ENCODE results near the gene PLCXD3.

Gene PLCXD3

DNA sequence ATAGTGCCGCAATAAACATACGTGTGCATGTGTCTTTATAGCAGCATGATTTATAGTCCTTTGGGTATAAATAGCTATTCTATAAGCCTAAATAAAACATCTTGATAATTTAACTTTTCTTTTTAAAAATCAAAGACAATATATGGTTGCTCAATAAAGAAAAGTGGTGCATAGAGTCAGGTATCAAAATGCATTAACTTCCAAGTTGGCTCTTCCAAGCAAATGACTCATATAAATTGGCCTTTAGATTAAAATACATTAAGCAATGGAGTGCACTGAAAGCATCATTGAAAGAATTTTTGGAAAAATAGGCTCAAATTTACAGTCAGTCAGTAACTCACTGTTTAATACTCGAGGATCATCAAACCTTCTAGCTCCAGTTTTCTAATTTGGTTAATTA, 106.6 kb downstream of the PLCXD3 start:
- Histone ChIP-seq H3K36me3 (no peaks in the 10 kb centered on the region), H3K27ac (no peak overlapping the region), H3K9me3 (peaks cover 7% of the 10 kb centered on the region), H3K27me3 (no peaks in the 10 kb centered on the region), H3K9ac (no peak overlapping the region), H3K4me1 (no peaks in the 10 kb centered on the region), H3K4me2 (no peak overlapping the region), H4K20me1 (no peaks in the 10 kb centered on the region), H3K4me3 (no peak overlapping the region)
- no peak for TF ChIP-seq Cebpa-rat (IDR thresholded peaks at IDR 0.05)

DNA sequence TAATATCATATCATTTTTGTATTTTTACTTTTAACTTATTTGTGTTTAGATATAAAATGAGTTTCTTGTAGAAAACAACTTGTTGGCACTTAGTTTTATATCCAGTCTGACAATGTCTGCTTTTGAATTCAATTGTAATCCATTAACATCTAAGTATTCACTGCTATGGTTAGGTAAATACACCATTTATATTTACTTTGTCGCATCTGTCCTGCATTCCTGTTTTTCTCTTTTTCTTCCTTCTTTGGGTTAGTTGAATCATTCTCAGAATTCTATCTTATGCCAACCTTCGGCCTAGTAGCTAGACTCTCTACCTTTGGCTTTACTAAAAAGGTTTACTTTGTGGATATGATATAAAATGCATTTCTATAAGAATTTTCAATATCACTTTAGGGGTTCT, 107.6 kb downstream of the PLCXD3 start:
- Histone ChIP-seq H3K4me2 (no peak overlapping the region), H4K20me1 (no peaks in the 10 kb centered on the region), H3K36me3 (no peaks in the 10 kb centered on the region), H3K27ac (no peak overlapping the region), H3K9ac (no peak overlapping the region), H3K27me3 (no peaks in the 10 kb centered on the region), H3K4me3 (no peak overlapping the region), H3K4me1 (no peaks in the 10 kb centered on the region), H3K9me3 (peaks cover 7% of the 10 kb centered on the region)
- no peak for TF ChIP-seq Cebpa-rat (IDR thresholded peaks at IDR 0.05)

DNA sequence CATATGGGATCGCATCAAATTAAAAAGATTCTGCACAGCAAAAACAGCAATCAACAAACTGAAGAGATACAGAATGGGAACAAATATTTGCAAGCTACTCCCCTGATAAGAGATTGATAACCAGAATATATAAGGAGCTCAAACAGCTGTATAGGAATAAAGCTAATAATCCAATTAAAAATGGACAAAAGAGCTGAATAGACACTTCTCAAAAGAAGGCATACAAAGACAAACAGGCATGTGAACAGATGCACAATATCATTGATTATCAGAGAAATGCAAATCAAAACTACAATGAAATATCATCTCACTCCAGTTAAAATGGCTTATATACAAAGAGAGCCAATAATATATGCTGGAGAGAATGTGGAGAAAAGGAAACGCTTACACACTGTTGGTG, 110.6 kb downstream of the PLCXD3 start:
- Histone ChIP-seq H3K4me1 (no peaks in the 10 kb centered on the region), H3K9me3 (peaks cover 7% of the 10 kb centered on the region), H3K36me3 (no peaks in the 10 kb centered on the region), H3K27me3 (no peaks in the 10 kb centered on the region), H3K9ac (no peak overlapping the region), H3K27ac (no peak overlapping the region), H4K20me1 (no peaks in the 10 kb centered on the region), H3K4me2 (no peak overlapping the region), H3K4me3 (no peak overlapping the region)
- TF ChIP-seq Cebpa-rat (IDR thresholded peaks at IDR 0.05) = no peak

DNA sequence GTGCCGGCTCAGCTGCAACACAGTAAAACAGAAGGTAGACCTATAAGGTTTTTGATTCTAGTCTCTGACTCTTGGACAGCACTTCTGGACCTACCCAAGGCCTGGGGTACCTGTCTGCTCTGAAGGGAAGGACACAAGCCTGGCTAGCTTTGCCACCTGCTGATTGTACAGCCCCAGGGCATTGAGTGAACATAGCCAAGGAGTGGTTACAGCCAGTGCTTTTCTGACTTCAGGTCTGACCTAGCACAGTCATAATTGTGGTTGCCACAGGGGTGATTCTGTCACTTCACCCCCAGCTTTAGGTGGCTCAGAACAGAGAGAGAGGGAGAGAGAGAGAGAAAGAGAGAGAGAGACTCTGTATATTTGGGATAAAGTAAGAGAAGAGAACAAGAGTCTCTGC, 118.4 kb downstream of the PLCXD3 start:
- Histone ChIP-seq H3K4me2 (no peak overlapping the region), H3K9me3 (no peaks in the 10 kb centered on the region), H3K4me1 (no peaks in the 10 kb centered on the region), H3K27ac (no peak overlapping the region), H4K20me1 (no peaks in the 10 kb centered on the region), H3K9ac (no peak overlapping the region), H3K4me3 (no peak overlapping the region), H3K27me3 (no peaks in the 10 kb centered on the region), H3K36me3 (no peaks in the 10 kb centered on the region)
- TF ChIP-seq Cebpa-rat (IDR thresholded peaks at IDR 0.05) = no peak

DNA sequence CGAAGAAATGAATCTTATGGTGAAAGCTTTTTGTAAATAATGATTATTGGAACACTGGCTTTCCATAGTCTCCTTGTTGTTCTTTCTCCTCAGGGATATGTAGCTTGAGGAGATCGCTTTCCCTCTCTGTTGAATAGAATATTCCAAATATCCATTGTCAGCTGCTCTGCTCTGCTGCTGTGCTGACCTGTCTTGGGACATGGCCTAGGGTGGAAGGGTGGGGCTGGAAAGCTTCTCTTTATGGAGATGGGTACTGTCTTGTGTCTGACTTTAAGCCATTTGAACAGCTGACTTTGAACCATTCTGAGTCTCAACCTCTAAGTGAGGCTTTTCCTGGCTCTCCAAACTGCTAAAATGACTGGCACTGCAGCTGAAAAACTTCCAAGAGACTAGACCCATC, 135.8 kb downstream of the PLCXD3 start:
- H3K27me3 ChIP-seq = no peaks in the 10 kb centered on the region
- no peak overlapping the region for H3K9ac ChIP-seq
- H3K4me2 ChIP-seq = no peak overlapping the region
- no peak overlapping the region for H3K4me3 ChIP-seq
- no peaks in the 10 kb centered on the region for H3K36me3 ChIP-seq
- H4K20me1 ChIP-seq = no peaks in the 10 kb centered on the region
- no peaks in the 10 kb centered on the region for H3K9me3 ChIP-seq
- TF ChIP-seq Cebpa-rat (IDR thresholded peaks at IDR 0.05) = no peak
- H3K27ac ChIP-seq = no peak overlapping the region
- no peaks in the 10 kb centered on the region for H3K4me1 ChIP-seq

DNA sequence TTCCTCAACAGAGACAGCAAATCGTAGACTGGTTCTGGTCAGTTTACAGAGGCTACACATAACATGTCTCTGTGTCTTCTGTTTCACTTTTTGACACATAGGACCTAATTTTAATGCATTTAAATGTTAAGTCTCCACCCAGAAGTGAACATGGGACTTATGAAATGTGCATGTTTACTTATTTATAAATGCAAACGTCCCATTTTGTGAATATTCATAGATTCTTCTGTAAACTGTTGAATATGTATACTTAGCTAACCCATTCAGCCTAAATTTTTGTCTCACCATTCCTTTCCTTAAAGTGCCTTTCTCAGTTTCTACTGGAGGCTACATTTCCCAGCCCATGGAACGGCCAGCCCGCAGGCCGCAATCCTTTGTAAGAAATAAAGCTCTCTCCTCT, 137.2 kb downstream of the PLCXD3 start:
- Histone ChIP-seq H3K4me2 (no peak overlapping the region), H3K4me3 (no peak overlapping the region), H3K27me3 (no peaks in the 10 kb centered on the region), H3K36me3 (no peaks in the 10 kb centered on the region), H3K9ac (no peak overlapping the region), H3K27ac (no peak overlapping the region), H3K4me1 (no peaks in the 10 kb centered on the region), H4K20me1 (no peaks in the 10 kb centered on the region), H3K9me3 (no peaks in the 10 kb centered on the region)
- TF ChIP-seq Cebpa-rat (IDR thresholded peaks at IDR 0.05) = no peak

DNA sequence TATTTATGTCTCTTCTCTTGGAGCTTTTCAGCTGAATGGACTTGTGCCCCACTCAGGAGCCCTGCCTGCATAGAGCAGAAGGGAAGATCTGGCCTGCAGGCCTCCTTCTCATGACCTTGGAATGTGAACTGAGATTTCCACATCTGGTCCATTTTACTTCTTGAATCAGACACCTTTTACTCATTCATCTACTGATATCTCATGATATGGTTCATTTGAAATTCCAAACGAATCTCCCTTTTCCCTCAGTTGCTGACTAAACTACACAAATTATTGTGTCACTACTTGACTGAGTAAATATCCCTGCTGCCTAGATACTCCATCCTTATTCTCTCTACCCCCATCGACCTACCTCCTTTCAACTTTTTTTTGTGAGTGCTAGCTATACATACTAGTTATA, 138.7 kb downstream of the PLCXD3 start:
- H3K4me3 ChIP-seq = no peak overlapping the region
- H4K20me1 ChIP-seq = no peaks in the 10 kb centered on the region
- no peaks in the 10 kb centered on the region for H3K36me3 ChIP-seq
- TF ChIP-seq Cebpa-rat (IDR thresholded peaks at IDR 0.05) = no peak
- H3K9me3 ChIP-seq = no peaks in the 10 kb centered on the region
- no peak overlapping the region for H3K27ac ChIP-seq
- no peaks in the 10 kb centered on the region for H3K4me1 ChIP-seq
- no peak overlapping the region for H3K9ac ChIP-seq
- no peaks in the 10 kb centered on the region for H3K27me3 ChIP-seq
- no peak overlapping the region for H3K4me2 ChIP-seq

DNA sequence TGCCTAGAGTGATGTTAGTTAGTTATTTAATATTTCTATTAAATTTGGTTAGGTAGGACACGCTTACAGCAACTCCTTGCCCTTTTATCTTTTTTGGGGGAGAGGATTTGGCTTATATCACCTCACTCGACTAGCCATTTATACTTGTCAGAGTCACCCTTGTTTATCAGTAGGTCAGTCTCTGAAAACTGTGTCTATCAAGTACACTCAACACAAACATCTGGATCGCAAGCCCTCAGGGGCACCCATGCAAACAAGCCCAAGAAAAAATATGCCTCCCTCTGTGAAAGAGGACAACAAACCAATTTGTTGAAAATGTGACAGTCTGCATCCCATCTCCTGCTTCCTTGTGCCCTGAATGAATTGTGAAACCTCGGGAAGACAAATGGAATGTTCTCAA, 139.9 kb downstream of the PLCXD3 start:
- no peaks in the 10 kb centered on the region for H4K20me1 ChIP-seq
- H3K9ac ChIP-seq = no peak overlapping the region
- H3K27me3 ChIP-seq = no peaks in the 10 kb centered on the region
- no peak for TF ChIP-seq Cebpa-rat (IDR thresholded peaks at IDR 0.05)
- H3K4me2 ChIP-seq = no peak overlapping the region
- H3K9me3 ChIP-seq = no peaks in the 10 kb centered on the region
- H3K36me3 ChIP-seq = no peaks in the 10 kb centered on the region
- no peaks in the 10 kb centered on the region for H3K4me1 ChIP-seq
- H3K27ac ChIP-seq = no peak overlapping the region
- H3K4me3 ChIP-seq = no peak overlapping the region

DNA sequence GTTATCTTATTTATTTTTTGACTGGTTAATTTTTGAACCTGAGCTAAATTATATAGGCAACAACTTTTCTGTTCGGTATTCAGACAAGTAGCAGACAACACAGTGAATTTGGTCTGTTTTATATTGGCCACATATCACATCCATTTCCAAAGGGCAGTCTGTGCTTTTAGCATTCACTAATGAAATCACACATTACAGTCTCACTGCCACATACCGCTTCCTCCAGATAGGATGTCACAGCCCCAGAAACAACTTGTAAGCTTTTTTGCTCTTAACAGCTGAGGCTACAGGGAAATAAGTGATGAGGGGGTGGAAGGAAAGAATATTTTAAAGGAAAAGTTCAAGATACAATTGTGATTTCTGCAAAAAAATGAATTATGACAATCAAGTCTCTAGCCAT, 140.6 kb downstream of the PLCXD3 start:
- Histone ChIP-seq H3K4me2 (no peak overlapping the region), H3K9me3 (no peaks in the 10 kb centered on the region), H3K36me3 (no peaks in the 10 kb centered on the region), H4K20me1 (no peaks in the 10 kb centered on the region), H3K27ac (no peak overlapping the region), H3K9ac (no peak overlapping the region), H3K4me3 (no peak overlapping the region), H3K4me1 (no peaks in the 10 kb centered on the region), H3K27me3 (no peaks in the 10 kb centered on the region)
- no peak for TF ChIP-seq Cebpa-rat (IDR thresholded peaks at IDR 0.05)

DNA sequence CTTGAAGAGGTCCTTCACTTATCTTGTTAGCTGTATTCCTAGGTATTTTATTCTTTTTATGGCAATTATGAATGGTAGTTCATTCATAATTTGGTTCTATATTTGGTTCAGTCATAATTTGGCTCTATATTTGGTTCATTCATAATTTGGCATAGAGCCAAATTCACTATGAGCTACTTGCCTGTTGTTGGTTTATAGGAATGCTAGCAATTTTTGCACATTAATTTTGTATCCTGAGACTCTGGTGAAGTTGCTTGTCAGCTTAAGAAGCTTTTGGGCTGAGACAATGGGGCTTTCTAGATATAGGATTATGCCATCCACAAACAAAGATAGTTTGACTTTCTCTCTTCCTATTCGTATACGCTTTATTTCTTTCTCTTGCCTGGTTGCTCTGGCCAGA, 142.2 kb downstream of the PLCXD3 start:
- Histone ChIP-seq H3K4me2 (no peak overlapping the region), H3K9ac (no peak overlapping the region), H3K4me1 (no peaks in the 10 kb centered on the region), H3K27ac (no peak overlapping the region), H4K20me1 (no peaks in the 10 kb centered on the region), H3K27me3 (no peaks in the 10 kb centered on the region), H3K9me3 (no peaks in the 10 kb centered on the region), H3K36me3 (no peaks in the 10 kb centered on the region), H3K4me3 (no peak overlapping the region)
- no peak for TF ChIP-seq Cebpa-rat (IDR thresholded peaks at IDR 0.05)

DNA sequence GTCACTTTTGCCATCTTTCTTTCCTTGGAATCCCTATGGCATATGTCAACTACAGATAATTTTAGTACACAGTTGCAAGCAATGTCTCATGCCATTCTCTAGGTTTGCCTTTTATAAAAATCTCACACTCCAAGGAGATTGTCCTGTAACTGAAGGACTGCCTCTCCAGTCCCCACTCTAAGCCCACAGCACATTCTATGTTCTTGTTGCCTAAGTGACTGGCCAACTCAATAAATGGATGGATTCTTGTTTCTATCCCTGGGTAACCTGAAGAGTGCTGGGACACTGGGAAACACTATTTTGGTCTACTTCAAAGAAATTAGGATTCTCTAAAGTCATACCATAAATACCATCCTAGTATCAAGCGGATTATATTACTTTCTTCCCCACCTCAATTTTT, 145.0 kb downstream of the PLCXD3 start:
- no peaks in the 10 kb centered on the region for H3K4me1 ChIP-seq
- no peak overlapping the region for H3K9ac ChIP-seq
- no peaks in the 10 kb centered on the region for H3K9me3 ChIP-seq
- no peak overlapping the region for H3K4me2 ChIP-seq
- no peak overlapping the region for H3K27ac ChIP-seq
- no peak overlapping the region for H3K4me3 ChIP-seq
- H3K36me3 ChIP-seq = no peaks in the 10 kb centered on the region
- H4K20me1 ChIP-seq = no peaks in the 10 kb centered on the region
- no peak for TF ChIP-seq Cebpa-rat (IDR thresholded peaks at IDR 0.05)
- H3K27me3 ChIP-seq = no peaks in the 10 kb centered on the region
